GM19099 (cell line): ENCODE data around the gene GRAMD4.

Experiments
- POLR2A ChIP-seq: IDR thresholded peaks from 3 replicates; pipeline ENCODE4 v1.6.1; 2011; ENCODE audit warnings: low read depth; ENCODE audit not compliant: insufficient read length; ENCODE audit errors: extremely low read depth

Gene GRAMD4

GRCh38 chr22:46675479-46675878 lies 55.3 kb downstream of the GRAMD4 start:
- TF ChIP-seq POLR2A: no peak

GRCh38 chr22:46675938-46676337 lies 55.8 kb downstream of the GRAMD4 start:
- no peak for TF ChIP-seq POLR2A

GRCh38 chr22:46676479-46676878 lies 56.3 kb downstream of the GRAMD4 start:
- TF ChIP-seq POLR2A: no peak

GRCh38 chr22:46676881-46677280 lies 56.7 kb downstream of the GRAMD4 start:
- TF ChIP-seq POLR2A: no peak

GRCh38 chr22:46677323-46678002 lies 57.3 kb downstream of the GRAMD4 start:
- no peak for TF ChIP-seq POLR2A

- TF ChIP-seq POLR2A: no peak
These were observed 57.9 kb downstream of the GRAMD4 start for GRCh38 chr22:46678003-46678657.

GRCh38 chr22:46678785-46679700 lies 58.9 kb downstream of the GRAMD4 start:
- no peak for TF ChIP-seq POLR2A

GRCh38 chr22:46679706-46680269 lies 59.6 kb downstream of the GRAMD4 start:
- TF ChIP-seq POLR2A: no peak

- TF ChIP-seq POLR2A: no peak
These were observed 60.8 kb downstream of the GRAMD4 start for GRCh38 chr22:46681010-46681409.

GRCh38 chr22:46682011-46682731 lies 62.0 kb downstream of the GRAMD4 start:
- TF ChIP-seq POLR2A: no peak

- no peak for TF ChIP-seq POLR2A
These were observed 64.5 kb downstream of the GRAMD4 start for GRCh38 chr22:46684706-46685105.

GRCh38 chr22:46686221-46687047 lies 66.2 kb downstream of the GRAMD4 start:
- no peak for TF ChIP-seq POLR2A

GRCh38 chr22:46687048-46687444 lies 66.9 kb downstream of the GRAMD4 start:
- no peak for TF ChIP-seq POLR2A

GRCh38 chr22:46687460-46687859 lies 67.3 kb downstream of the GRAMD4 start:
- TF ChIP-seq POLR2A: no peak

GRCh38 chr22:46688949-46689348 lies 68.8 kb downstream of the GRAMD4 start:
- no peak for TF ChIP-seq POLR2A
